Fibroblast of the aortic adventitia (primary cell): ENCODE results near the gene GPC1. TPM values are rescaled to one million over a fixed set of nuclear protein-coding genes. Genes with fewer than 3 reads are reported as not detected.

Source experiments
- DNase-seq: peaks from one replicate; pipeline ENCODE4 v3.0.0-alpha.2; 2010; ENCODE audit warnings: low read depth
- H3K4me3 ChIP-seq: 2 replicates; pipeline ENCODE4 v1.5.1; 2011; ENCODE audit warnings: low read depth, mild to moderate bottlenecking, control low read depth, low read length, moderate library complexity
- CTCF ChIP-seq: IDR thresholded peaks from 2 replicates; pipeline ENCODE4 v1.5.1; 2011; ENCODE audit warnings: mild to moderate bottlenecking, low read length, control low read depth, inconsistent platforms; ENCODE audit not compliant: insufficient read depth
- total RNA-seq: library from RNA; depleted of rRNA; stranded (reverse); fragments of >200 nt; gene quantifications from 2 replicates; pipeline ENCODE4 v1.2.3, GENCODE V29; 2012; ENCODE audit warnings: low replicate concordance

GPC1 gene
- total RNA-seq, 1 donor, result 44.7 TPM

GRCh38 chr2:240445961-240446663, 10.6 kb downstream of the GPC1 start:
- no peak for DNase-seq
- H3K4me3 ChIP-seq, result no peak overlapping the region
- TF ChIP-seq CTCF, result no peak

GRCh38 chr2:240446664-240447175, 11.3 kb downstream of the GPC1 start:
- TF ChIP-seq CTCF, result no peak
- H3K4me3 ChIP-seq, result no peak overlapping the region
- no peak for DNase-seq

GRCh38 chr2:240447331-240447730, 11.9 kb downstream of the GPC1 start:
- no peak for TF ChIP-seq CTCF
- no peak for DNase-seq
- H3K4me3 ChIP-seq, result no peak overlapping the region

- DNase-seq, result no peak
- H3K4me3 ChIP-seq, result no peak overlapping the region
- TF ChIP-seq CTCF, result no peak
These were observed 12.5 kb downstream of the GPC1 start for GRCh38 chr2:240447934-240448333.

GRCh38 chr2:240448387-240449274, 13.2 kb downstream of the GPC1 start:
- no peak for DNase-seq

More at GRCh38 chr2:240448387-240449274, 13.2 kb downstream of the GPC1 start:
- TF ChIP-seq CTCF, result no peak
- H3K4me3 ChIP-seq, result no peak overlapping the region
